HCT116 (cell line): ENCODE results near the gene GMPPB. TPM values are rescaled to one million over a fixed set of nuclear protein-coding genes. Genes with fewer than 3 reads are reported as not detected.

ENCODE experiments used
- ATAC-seq: fragments of 200-7000 bp; cut with Tn5 transposase; 2 replicates; pipeline ENCODE4 v1.9.1; 2020; ENCODE audit warnings: mild to moderate bottlenecking, moderate library complexity
- BruUV-seq: library from RNA; stranded (reverse); fragments of 400-500 nt; replicated peaks from 2 replicates; lab custom pipeline; 2021; lab: Mats Ljungman, UMichigan
- CTCF ChIA-PET: fragments of 300-600 bp; sonication (Branson Sonifier 250); formaldehyde crosslinking; loops from one replicate; lab custom pipeline; 2021; ENCODE audit warnings: antibody characterized with exemption; lab: Charles Lee
- POLR2A ChIA-PET: fragments of 300-600, 350-600 bp; sonication (Branson Sonifier 250); formaldehyde crosslinking; loops from one replicate; lab custom pipeline; 2021; ENCODE audit warnings: antibody characterized with exemption; lab: Charles Lee
- RAD21 ChIA-PET, 2 experiments: fragments of 300-600 bp; sonication (Branson Sonifier 250); formaldehyde crosslinking; loops; one replicate each; lab custom pipeline; 2023; ENCODE audit warnings: low total read pairs in 2 of 2; ENCODE audit not compliant: uncharacterized antibody in 2 of 2, unreplicated experiment in 2 of 2, low non-redundant PET in 1 of 2; lab: Charles Lee
- DNase-seq: peaks from one replicate; pipeline ENCODE4 v3.0.0-alpha.2; 2010; ENCODE audit warnings: low read depth, low spot score
- H2AFZ ChIP-seq: fragments of 200-600 bp; shearing (Covaris generic), sonication (generic); 2 replicates; pipeline ENCODE4 v1.6.1; 2017; ENCODE audit warnings: low read depth, mixed run types, mixed read lengths, antibody characterized with exemption, low read length; ENCODE audit not compliant: poor library complexity, severe bottlenecking
- H3K27ac ChIP-seq: 2 replicates; pipeline ENCODE4 v1.5.1; 2012; ENCODE audit warnings: low read depth, low read length
- H3K27me3 ChIP-seq: fragments of 200-600 bp; sonication (generic); 2 replicates; pipeline ENCODE4 v1.6.1; 2016; ENCODE audit warnings: mixed run types, low read length, mixed read lengths; ENCODE audit not compliant: insufficient read depth
- H3K36me3 ChIP-seq, 2 experiments: fragments of 200-500 bp in 1 of 2; fragments of 200-600 bp in 1 of 2; sonication (Bioruptor generic) in 1 of 2; sonication (generic) in 1 of 2; 2 replicates each; pipeline versions ENCODE4 v1.5.1 to v1.6.1; 2014 to 2016; ENCODE audit warnings: low read length in 2 of 2, inconsistent platforms in 1 of 2, mixed read lengths in 1 of 2, mixed run types in 1 of 2; ENCODE audit not compliant: insufficient read depth in 2 of 2, control insufficient read depth in 1 of 2
- H3K4me1 ChIP-seq, 2 experiments: fragments of 200-600 bp in 1 of 2; sonication (generic) in 1 of 2; 2 replicates each; pipeline versions ENCODE4 v1.5.1 to v1.6.1; 2012 to 2017; ENCODE audit warnings: low read length in 2 of 2, inconsistent platforms in 1 of 2, mild to moderate bottlenecking in 1 of 2, mixed read lengths in 1 of 2, mixed run types in 1 of 2, moderate library complexity in 1 of 2; ENCODE audit not compliant: insufficient read depth in 2 of 2, control insufficient read depth in 1 of 2
- H3K4me2 ChIP-seq: fragments of 200-600 bp; sonication (generic); 2 replicates; pipeline ENCODE4 v1.6.1; 2017; ENCODE audit warnings: mixed run types, low read length, mixed read lengths
- H3K4me3 ChIP-seq, 2 experiments: fragments of 200-600 bp in 1 of 2; sonication (generic) in 1 of 2; replicated peaks in 1 of 2; 2 replicates each; pipeline ENCODE4 v1.5.1; 2011 to 2016; ENCODE audit warnings: low read length in 2 of 2, control low read depth in 1 of 2, low read depth in 1 of 2, mild to moderate bottlenecking in 1 of 2, mixed read lengths in 1 of 2, mixed run types in 1 of 2
- H3K79me2 ChIP-seq: fragments of 200-600 bp; sonication (generic); 2 replicates; pipeline ENCODE4 v1.6.1; 2017; ENCODE audit warnings: mild to moderate bottlenecking, mixed run types, low read length, moderate library complexity, mixed read lengths; ENCODE audit not compliant: insufficient read depth
- H3K9ac ChIP-seq: fragments of 200-600 bp; sonication (generic); 2 replicates; pipeline ENCODE4 v1.6.1; 2016; ENCODE audit warnings: low read length, mixed read lengths
- H3K9me2 ChIP-seq: fragments of 200-600 bp; sonication (generic), shearing (Covaris generic); 2 replicates; pipeline ENCODE4 v1.6.1; 2017; ENCODE audit warnings: mixed run types, mild to moderate bottlenecking, moderate library complexity; ENCODE audit not compliant: insufficient read depth
- H3K9me3 ChIP-seq, 2 experiments: fragments of 200-500 bp in 1 of 2; fragments of 200-600 bp in 1 of 2; sonication (Bioruptor generic) in 1 of 2; sonication (generic) in 1 of 2; 2 replicates each; pipeline ENCODE4 v1.6.1; 2014 to 2017; ENCODE audit warnings: low read length in 2 of 2, mixed read lengths in 2 of 2, inconsistent platforms in 1 of 2, low read depth in 1 of 2, mild to moderate bottlenecking in 1 of 2, mixed run types in 1 of 2, moderate library complexity in 1 of 2; ENCODE audit not compliant: control insufficient read depth in 1 of 2, insufficient read depth in 1 of 2
- H4K20me1 ChIP-seq: fragments of 200-600 bp; sonication (generic), shearing (Covaris generic); 2 replicates; pipeline ENCODE4 v1.6.1; 2017; ENCODE audit warnings: mixed run types, mild to moderate bottlenecking, moderate library complexity; ENCODE audit not compliant: insufficient read depth
- CEBPB ChIP-seq: IDR thresholded peaks from 2 replicates; pipeline ENCODE4 v1.6.1; 2012; ENCODE audit warnings: low read depth
- EGR1 ChIP-seq: IDR thresholded peaks from 2 replicates; pipeline ENCODE4 v1.6.1; 2012; ENCODE audit warnings: low read depth
- ELF1 ChIP-seq: IDR thresholded peaks from 2 replicates; pipeline ENCODE4 v1.6.1; 2012; ENCODE audit warnings: low read depth, borderline replicate concordance
- EZH2 ChIP-seq: fragments of 200-600 bp; sonication (generic); IDR thresholded peaks from 2 replicates; pipeline ENCODE4 v1.6.1; 2017; ENCODE audit warnings: antibody characterized with exemption, mixed run types
- EZH2phosphoT487 ChIP-seq: fragments of 200-600 bp; IDR thresholded peaks from 2 replicates; pipeline ENCODE4 v1.6.1; 2018; ENCODE audit warnings: antibody characterized with exemption, borderline replicate concordance
- FOSL1 ChIP-seq: IDR thresholded peaks from 2 replicates; pipeline ENCODE4 v1.6.1; 2012; ENCODE audit warnings: low read depth
- POLR2A ChIP-seq: IDR thresholded peaks from 2 replicates; pipeline ENCODE4 v1.7.0; 2011; ENCODE audit warnings: borderline replicate concordance; ENCODE audit not compliant: insufficient read depth, insufficient read length; ENCODE audit errors: extremely low read depth
- POLR2AphosphoS5 ChIP-seq: IDR thresholded peaks from 2 replicates; pipeline ENCODE4 v1.6.1; 2011; ENCODE audit warnings: mild to moderate bottlenecking, low read depth, low read length, moderate library complexity
- RAD21 ChIP-seq: IDR thresholded peaks from 2 replicates; pipeline ENCODE4 v1.6.1; 2012; ENCODE audit warnings: low read depth, mild to moderate bottlenecking
- SIN3A ChIP-seq: IDR thresholded peaks from 2 replicates; pipeline ENCODE4 v1.6.1; 2012; ENCODE audit warnings: low read depth
- SP1 ChIP-seq: IDR thresholded peaks from 2 replicates; pipeline ENCODE4 v1.6.1; 2012; ENCODE audit warnings: low read depth
- SRF ChIP-seq: IDR thresholded peaks from 2 replicates; pipeline ENCODE4 v1.6.1; 2012; ENCODE audit warnings: low read depth
- TCF7L2 ChIP-seq: IDR thresholded peaks from 2 replicates; pipeline ENCODE4 v1.7.0; 2011; ENCODE audit warnings: borderline replicate concordance, inconsistent platforms; ENCODE audit not compliant: insufficient read depth, insufficient read length; ENCODE audit errors: extremely low read depth
- YY1 ChIP-seq: IDR thresholded peaks from 2 replicates; pipeline ENCODE4 v1.6.1; 2011; ENCODE audit warnings: low read length, low read depth, moderate library complexity, mild to moderate bottlenecking; ENCODE audit not compliant: insufficient replicate concordance; ENCODE audit errors: extremely low read depth
- ZFX ChIP-seq: fragments of 450-650 bp; IDR thresholded peaks from 2 replicates; pipeline ENCODE4 v1.6.1; 2017
- intact Hi-C: fragments of 100-400 bp; cut with micrococcal nuclease; formaldehyde crosslinking; loops from 2 replicates; pipeline ENCODE4 v1.10.0; 2022
- total RNA-seq: library from RNA; stranded (reverse); gene quantifications from one replicate; pipeline ENCODE4 v1.2.1, GENCODE V29; 2021; ENCODE audit not compliant: unreplicated experiment
- TF ChIP-seq, protein P1 (sequence below), 3 experiments: fragments of 200-600 bp in 1 of 3; sonication (generic) in 1 of 3; IDR thresholded peaks in 2 of 3; conservative IDR thresholded peaks in 1 of 3; 2 replicates each; pipeline ENCODE4 v1.5.1; 2012 to 2017; ENCODE audit warnings: low read depth in 2 of 3, low read length in 2 of 3, antibody characterized with exemption in 1 of 3, borderline replicate concordance in 1 of 3, control low read depth in 1 of 3, mild to moderate bottlenecking in 1 of 3, mixed read lengths in 1 of 3, mixed run types in 1 of 3, moderate library complexity in 1 of 3; ENCODE audit not compliant: insufficient read depth in 1 of 3
- TF ChIP-seq, protein P2 (sequence below): IDR thresholded peaks from 2 replicates; pipeline ENCODE4 v1.6.1; 2012; ENCODE audit warnings: low read depth
- TF ChIP-seq, protein P3 (sequence below): IDR thresholded peaks from 2 replicates; pipeline ENCODE4 v1.6.1; 2012

GMPPB gene
- total RNA-seq, 1 experiment from 2014 or later = 24.1 TPM

DNA sequence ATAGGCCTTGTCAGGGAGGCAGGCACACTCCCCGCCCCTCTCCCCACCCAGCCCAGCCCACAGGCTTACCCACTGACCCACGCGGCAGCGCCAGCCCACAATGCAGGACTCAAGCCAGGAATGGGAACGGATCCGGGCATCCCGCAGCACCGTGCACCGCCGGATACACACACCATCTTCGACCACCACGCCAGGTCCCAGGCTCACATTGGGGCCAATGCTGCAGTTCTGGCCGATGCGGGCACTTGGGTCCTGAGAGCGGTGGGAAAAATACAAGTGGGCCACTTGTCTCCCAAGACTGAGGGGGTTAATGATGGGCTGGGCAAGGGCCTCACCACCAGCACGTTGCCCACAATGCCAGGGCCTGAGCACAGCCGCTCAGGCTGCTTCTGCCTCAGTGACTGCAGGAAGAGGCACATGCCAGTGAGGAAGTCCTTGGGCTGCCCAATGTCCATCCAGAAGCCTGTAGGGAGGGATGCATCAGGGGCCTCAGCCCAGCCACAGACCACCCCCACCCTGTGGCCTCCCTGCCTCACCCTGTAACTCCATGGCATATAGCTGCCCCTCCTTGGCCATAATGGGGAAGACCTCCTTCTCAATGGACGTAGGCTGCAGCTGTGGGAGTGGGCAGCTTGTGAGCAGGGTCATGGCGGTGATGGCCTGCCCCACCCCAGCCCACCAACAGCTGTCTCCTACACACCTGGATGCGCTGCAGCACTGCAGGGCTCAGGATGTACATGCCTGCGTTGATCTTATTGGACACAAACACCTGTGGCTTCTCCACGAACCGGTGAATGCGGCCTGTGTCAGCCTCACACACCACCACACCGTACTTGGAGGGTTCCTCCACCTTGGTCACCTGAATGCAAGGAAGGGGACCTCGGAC, 1.6 kb downstream of the GMPPB start:
- intact Hi-C loops = loop anchor here (5.0 kb wide), 1 partner anchor 115 kb away; no protein-coding TSS in a partner anchor
- Histone ChIP-seq H3K9ac (peak overlapping the region; percentile 99), H3K27me3 (no peaks in the 10 kb centered on the region), H3K27ac (peak overlapping the region; percentile 92; the same call in 1 of the 2 replicates)
- CTCF ChIA-PET = no interaction called here
- TF ChIP-seq FOSL1 = no peak
- TF ChIP-seq POLR2AphosphoS5 = no peak
- no peak for TF ChIP-seq YY1
- TF ChIP-seq EZH2phosphoT487 = no peak
- no peak for TF ChIP-seq RAD21
- TF ChIP-seq, protein P1, sequence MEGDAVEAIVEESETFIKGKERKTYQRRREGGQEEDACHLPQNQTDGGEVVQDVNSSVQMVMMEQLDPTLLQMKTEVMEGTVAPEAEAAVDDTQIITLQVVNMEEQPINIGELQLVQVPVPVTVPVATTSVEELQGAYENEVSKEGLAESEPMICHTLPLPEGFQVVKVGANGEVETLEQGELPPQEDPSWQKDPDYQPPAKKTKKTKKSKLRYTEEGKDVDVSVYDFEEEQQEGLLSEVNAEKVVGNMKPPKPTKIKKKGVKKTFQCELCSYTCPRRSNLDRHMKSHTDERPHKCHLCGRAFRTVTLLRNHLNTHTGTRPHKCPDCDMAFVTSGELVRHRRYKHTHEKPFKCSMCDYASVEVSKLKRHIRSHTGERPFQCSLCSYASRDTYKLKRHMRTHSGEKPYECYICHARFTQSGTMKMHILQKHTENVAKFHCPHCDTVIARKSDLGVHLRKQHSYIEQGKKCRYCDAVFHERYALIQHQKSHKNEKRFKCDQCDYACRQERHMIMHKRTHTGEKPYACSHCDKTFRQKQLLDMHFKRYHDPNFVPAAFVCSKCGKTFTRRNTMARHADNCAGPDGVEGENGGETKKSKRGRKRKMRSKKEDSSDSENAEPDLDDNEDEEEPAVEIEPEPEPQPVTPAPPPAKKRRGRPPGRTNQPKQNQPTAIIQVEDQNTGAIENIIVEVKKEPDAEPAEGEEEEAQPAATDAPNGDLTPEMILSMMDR (IDR thresholded peaks at IDR 0.05 in 2 of 3, conservative IDR thresholded peaks at IDR 0.05 in 1 of 3; ENCODE audit: borderline replicate concordance in 1 of 3, insufficient read depth in 1 of 3, low read depth in 2 of 3, low read length in 2 of 3) = no peak
- no peak for TF ChIP-seq SRF
- TF ChIP-seq EGR1 = no peak
- no peak for TF ChIP-seq TCF7L2
- no peak for TF ChIP-seq SP1
- TF ChIP-seq ELF1 = no peak
- TF ChIP-seq, protein P2, sequence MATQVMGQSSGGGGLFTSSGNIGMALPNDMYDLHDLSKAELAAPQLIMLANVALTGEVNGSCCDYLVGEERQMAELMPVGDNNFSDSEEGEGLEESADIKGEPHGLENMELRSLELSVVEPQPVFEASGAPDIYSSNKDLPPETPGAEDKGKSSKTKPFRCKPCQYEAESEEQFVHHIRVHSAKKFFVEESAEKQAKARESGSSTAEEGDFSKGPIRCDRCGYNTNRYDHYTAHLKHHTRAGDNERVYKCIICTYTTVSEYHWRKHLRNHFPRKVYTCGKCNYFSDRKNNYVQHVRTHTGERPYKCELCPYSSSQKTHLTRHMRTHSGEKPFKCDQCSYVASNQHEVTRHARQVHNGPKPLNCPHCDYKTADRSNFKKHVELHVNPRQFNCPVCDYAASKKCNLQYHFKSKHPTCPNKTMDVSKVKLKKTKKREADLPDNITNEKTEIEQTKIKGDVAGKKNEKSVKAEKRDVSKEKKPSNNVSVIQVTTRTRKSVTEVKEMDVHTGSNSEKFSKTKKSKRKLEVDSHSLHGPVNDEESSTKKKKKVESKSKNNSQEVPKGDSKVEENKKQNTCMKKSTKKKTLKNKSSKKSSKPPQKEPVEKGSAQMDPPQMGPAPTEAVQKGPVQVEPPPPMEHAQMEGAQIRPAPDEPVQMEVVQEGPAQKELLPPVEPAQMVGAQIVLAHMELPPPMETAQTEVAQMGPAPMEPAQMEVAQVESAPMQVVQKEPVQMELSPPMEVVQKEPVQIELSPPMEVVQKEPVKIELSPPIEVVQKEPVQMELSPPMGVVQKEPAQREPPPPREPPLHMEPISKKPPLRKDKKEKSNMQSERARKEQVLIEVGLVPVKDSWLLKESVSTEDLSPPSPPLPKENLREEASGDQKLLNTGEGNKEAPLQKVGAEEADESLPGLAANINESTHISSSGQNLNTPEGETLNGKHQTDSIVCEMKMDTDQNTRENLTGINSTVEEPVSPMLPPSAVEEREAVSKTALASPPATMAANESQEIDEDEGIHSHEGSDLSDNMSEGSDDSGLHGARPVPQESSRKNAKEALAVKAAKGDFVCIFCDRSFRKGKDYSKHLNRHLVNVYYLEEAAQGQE = no peak
- no peak for TF ChIP-seq CEBPB
- TF ChIP-seq POLR2A = no peak
- no peak for TF ChIP-seq SIN3A
- TF ChIP-seq ZFX = no peak
- TF ChIP-seq, protein P3, sequence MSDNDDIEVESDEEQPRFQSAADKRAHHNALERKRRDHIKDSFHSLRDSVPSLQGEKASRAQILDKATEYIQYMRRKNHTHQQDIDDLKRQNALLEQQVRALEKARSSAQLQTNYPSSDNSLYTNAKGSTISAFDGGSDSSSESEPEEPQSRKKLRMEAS = no peak
- no peak for TF ChIP-seq EZH2
- TF ChIP-seq, all 23 proteins: peak for 0
- Histone ChIP-seq H3K4me3 (peak overlapping the region; percentile 95), H3K4me2 (peak overlapping the region; percentile 92), H2AFZ (no peak overlapping the region), H3K79me2 (peaks cover 18% of the 10 kb centered on the region), H3K4me1 (peaks cover 13 to 37% of the 10 kb centered on the region in 2 experiments; a peak in 3 of 4 replicates), H3K36me3 (peaks cover 3 to 24% of the 10 kb centered on the region in 2 experiments; a peak in 2 of 4 replicates), H3K9me2 (no peaks in the 10 kb centered on the region), H4K20me1 (no peaks in the 10 kb centered on the region), H3K9me3 (no peaks in the 10 kb centered on the region)
- ChIA-PET POLR2A (no interaction called here), RAD21 (no interaction called here)
- ATAC-seq (no peak), DNase-seq (no peak)
- BruUV-seq = no TSS peak
